ENCODE measurements around the gene ATP6V1D.
"Not testable (repeated sequence)": the region's sequence is repeated elsewhere in the genome, so short reads cannot be mapped to it uniquely, and the experiment has no call there.

Gene ATP6V1D

GRCh38 chr14:67359775-67360469 lies at the start of gene ATP6V1D, which contains the start of gene EIF2S1:
Gene ATP6V1D (minus strand): TSS chr14:67359804. CDS start chr14:67359698, 106 bp downstream.
Gene EIF2S1 (plus strand): TSS chr14:67360328. CDS start chr14:67364768, 4,440 bp downstream.
- DNase-seq (ENCODE audit: low read depth), result peak; percentile 99
- TF ChIP-seq CTCF (IDR thresholded peaks at IDR 0.05; ENCODE audit: insufficient read depth, low read depth, low read length, missing control alignments), result peak; percentile 94
- H3K4me3 ChIP-seq (ENCODE audit: low read length), result peak within 1 kb of the TSS; percentile 99

- not testable (repeated sequence) for DNase-seq (ENCODE audit: low read depth); H3K4me3 ChIP-seq (ENCODE audit: low read length)
Measured at GRCh38 chr14:67408122-67408801, 48.7 kb upstream of the ATP6V1D start.

- DNase-seq (ENCODE audit: low read depth), result no peak
- no peak for TF ChIP-seq CTCF (IDR thresholded peaks at IDR 0.05; ENCODE audit: insufficient read depth, low read depth, low read length, missing control alignments)
- no peak overlapping the region for H3K4me3 ChIP-seq (ENCODE audit: low read length)
Measured at GRCh38 chr14:67405771-67406170, 46.2 kb upstream of the ATP6V1D start.

- H3K4me3 ChIP-seq (ENCODE audit: low read length), result no peak overlapping the region
- no peak for TF ChIP-seq CTCF (IDR thresholded peaks at IDR 0.05; ENCODE audit: insufficient read depth, low read depth, low read length, missing control alignments)
- no peak for DNase-seq (ENCODE audit: low read depth)
Measured at GRCh38 chr14:67400434-67400833, 40.8 kb upstream of the ATP6V1D start.

- no peak for TF ChIP-seq CTCF (IDR thresholded peaks at IDR 0.05; ENCODE audit: insufficient read depth, low read depth, low read length, missing control alignments)
- H3K4me3 ChIP-seq (ENCODE audit: low read length), result no peak overlapping the region
- DNase-seq (ENCODE audit: low read depth), result no peak
Measured at GRCh38 chr14:67397536-67397935, 37.9 kb upstream of the ATP6V1D start.

- no peak for TF ChIP-seq CTCF (IDR thresholded peaks at IDR 0.05; ENCODE audit: insufficient read depth, low read depth, low read length, missing control alignments)
- no peak overlapping the region for H3K4me3 ChIP-seq (ENCODE audit: low read length)
- DNase-seq (ENCODE audit: low read depth), result no peak
Measured at GRCh38 chr14:67396381-67396970, 36.9 kb upstream of the ATP6V1D start.

- no peak for DNase-seq (ENCODE audit: low read depth)
- no peak for TF ChIP-seq CTCF (IDR thresholded peaks at IDR 0.05; ENCODE audit: insufficient read depth, low read depth, low read length, missing control alignments)
- H3K4me3 ChIP-seq (ENCODE audit: low read length), result no peak overlapping the region
Measured at GRCh38 chr14:67395876-67396189, 36.2 kb upstream of the ATP6V1D start.
